Muscle of arm (tissue), 12 donors: ENCODE measurements around the gene GPBP1L1. TPM values are rescaled to one million over a fixed set of nuclear protein-coding genes. Genes with fewer than 3 reads are reported as not detected.
"Not testable (repeated sequence)": the region's sequence is repeated elsewhere in the genome, so short reads cannot be mapped to it uniquely, and the experiment has no call there.

Source experiments
- DNase-seq: peaks from one replicate; pipeline ENCODE4 v3.0.0-alpha.2; 2013
- polyA plus RNA-seq, 12 donors: library from polyadenylated mRNA; unstranded; fragments of 120-200 nt; gene quantifications; one replicate each; pipeline ENCODE4 v1.2.1, GENCODE V29; 2013; ENCODE audit not compliant: insufficient read length in 12 of 12

The GPBP1L1 gene
- polyA plus RNA-seq, 12 donors = 52.4 to 720 (median 69.9) TPM

DNA sequence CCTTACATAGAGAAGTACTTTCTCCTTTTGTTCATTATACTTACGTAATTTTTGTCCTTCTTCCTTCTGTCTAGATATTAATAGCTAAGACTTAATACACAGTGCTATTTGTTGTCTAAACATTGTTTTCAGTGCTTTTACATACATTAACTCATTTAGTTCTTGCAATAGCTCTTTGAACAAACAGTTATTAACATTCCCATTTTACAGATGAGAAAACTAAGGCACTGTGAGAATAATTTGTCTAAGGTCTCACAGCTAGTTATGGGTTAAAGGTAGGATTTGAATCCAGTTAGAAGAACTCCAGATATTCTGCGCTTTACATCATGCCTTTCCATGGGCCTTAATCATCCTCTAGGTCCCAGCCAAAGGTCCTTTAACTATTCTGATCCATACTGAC lies 82.1 kb downstream of the GPBP1L1 start:
- DNase-seq = no peak

DNA sequence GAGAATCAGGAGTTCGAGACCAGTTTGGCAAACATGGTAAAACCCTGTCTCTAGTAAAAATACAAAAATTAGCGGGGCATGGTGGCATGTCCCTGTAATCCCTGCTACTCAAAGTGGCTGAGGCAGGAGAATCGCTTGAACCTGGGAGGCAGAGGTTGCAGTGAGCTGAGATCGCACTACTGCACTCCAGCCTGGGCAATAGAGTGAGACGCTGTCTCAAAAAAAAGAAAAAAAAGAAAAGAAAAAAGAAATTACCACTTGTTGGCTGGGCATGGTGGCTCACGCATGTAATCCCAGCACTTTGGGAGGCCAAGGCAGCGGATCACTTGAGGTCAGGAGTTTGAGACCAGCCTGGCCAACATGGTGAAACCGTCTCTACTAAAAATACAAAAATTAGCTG lies 89.6 kb downstream of the GPBP1L1 start:
- DNase-seq = not testable (repeated sequence)

- DNase-seq = no peak
Observed at GRCh38 chr1:45594412-45594811, 91.9 kb downstream of the GPBP1L1 start.

- DNase-seq = no peak
Observed at GRCh38 chr1:45589861-45590260, 96.5 kb downstream of the GPBP1L1 start.

DNA sequence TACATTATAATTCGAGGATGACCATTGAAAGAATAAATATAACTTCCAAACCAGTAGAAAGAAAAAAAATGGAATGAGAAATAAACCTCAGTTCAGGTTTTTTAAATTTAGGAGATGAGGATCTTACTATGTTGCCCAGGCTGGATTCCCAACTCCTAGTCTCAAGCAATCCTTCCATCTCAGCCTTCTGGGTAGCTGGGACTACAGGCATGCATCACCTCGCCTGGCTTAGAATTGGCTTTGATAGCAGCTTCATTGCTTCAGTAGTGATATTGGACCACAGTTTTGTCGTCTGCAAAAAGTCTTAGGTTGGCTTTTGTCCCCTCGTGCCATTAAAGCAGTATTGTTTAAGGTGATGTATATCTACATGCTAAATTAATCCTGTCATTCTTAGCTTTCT lies 99.6 kb downstream of the GPBP1L1 start:
- DNase-seq = no peak

DNA sequence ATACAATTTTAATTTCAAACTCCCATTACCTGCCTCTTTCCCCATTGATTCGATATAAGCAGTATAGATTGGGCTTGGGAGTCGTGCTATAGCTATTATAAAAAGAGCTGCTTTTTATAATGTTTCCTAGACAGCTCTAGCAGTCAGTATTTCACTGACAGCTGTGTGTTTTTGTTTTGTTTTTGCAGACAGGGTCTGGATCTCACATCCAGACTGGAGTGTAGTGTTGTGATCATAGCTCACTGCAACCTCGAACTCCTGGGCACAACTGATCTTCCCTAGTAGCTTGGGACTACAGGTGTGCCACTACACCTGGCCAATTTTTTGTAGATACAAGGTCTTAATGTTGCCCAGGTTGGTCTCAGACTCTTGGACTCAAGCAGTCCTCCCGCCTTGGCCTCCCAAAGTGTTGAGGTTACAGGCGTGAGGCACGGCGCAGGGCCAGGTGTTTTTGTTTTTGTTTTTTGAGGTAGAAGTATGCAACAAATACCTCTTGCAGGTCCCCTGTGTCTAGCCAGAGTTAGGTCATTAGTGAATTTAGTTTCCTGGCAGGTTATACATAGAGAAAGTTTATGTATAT lies 100.7 kb downstream of the GPBP1L1 start:
- no peak for DNase-seq

GRCh38 chr1:45585110-45585426 lies 101.3 kb downstream of the GPBP1L1 start:
- DNase-seq = no peak

GRCh38 chr1:45584351-45585109 lies 101.8 kb downstream of the GPBP1L1 start:
- DNase-seq = peak; percentile 93

- peak; percentile 95 for DNase-seq
Observed at GRCh38 chr1:45583666-45584350, 102.5 kb downstream of the GPBP1L1 start, which contains the start of gene NASP. Gene NASP (plus strand): TSS chr1:45584041. CDS start chr1:45584147, 106 bp downstream.

GRCh38 chr1:45583264-45583665 lies 103.1 kb downstream of the GPBP1L1 start:
- peak; percentile 98 for DNase-seq

Other genes starting within 250 kb of the GPBP1L1 start
- 1 to 10 TPM in 11 of 12 donors, not detected in 1; 1.9 to 5.4 (median 2.2) TPM for gene TESK2, start 195.4 kb downstream of the GPBP1L1 start, polyA plus RNA-seq
- 1 to 10 TPM in 7 of 12 donors, under 1 TPM in 3, not detected in 2; 0.53 to 4.0 (median 1.1) TPM for gene CCDC163, start 186.5 kb downstream of the GPBP1L1 start, polyA plus RNA-seq
- 1 to 10 TPM in 11 of 12 donors, not detected in 1; 2.7 to 9.5 (median 7.3) TPM for gene MMACHC, start 186.2 kb downstream of the GPBP1L1 start, polyA plus RNA-seq
- 100 to 1,000 TPM in 11 of 12 donors, not detected in 1; 115 to 239 (median 184) TPM for gene PRDX1, start 164.6 kb downstream of the GPBP1L1 start, polyA plus RNA-seq
- gene AKR1A1, start 135.7 kb downstream of the GPBP1L1 start, polyA plus RNA-seq = 100 to 1,000 TPM in 2 of 12 donors, 10 to 100 TPM in 9, not detected in 1; 69.3 to 137 (median 83.9) TPM
- 100 to 1,000 TPM in 11 of 12 donors, not detected in 1; 110 to 302 (median 153) TPM for gene NASP, start 102.5 kb downstream of the GPBP1L1 start, polyA plus RNA-seq
- gene CCDC17, start 62.5 kb downstream of the GPBP1L1 start, polyA plus RNA-seq = 1 to 10 TPM in 10 of 12 donors, not detected in 2; 1.0 to 2.6 (median 1.6) TPM
- 10 to 100 TPM in 11 of 12 donors, not detected in 1; 17.7 to 44.9 (median 32.5) TPM for gene TMEM69, start 1.6 kb upstream of the GPBP1L1 start, polyA plus RNA-seq
- 10 to 100 TPM in 11 of 12 donors, not detected in 1; 15.5 to 25.3 (median 20.2) TPM for gene IPP, start 64.1 kb upstream of the GPBP1L1 start, polyA plus RNA-seq
- gene MAST2, start 117.1 kb upstream of the GPBP1L1 start, polyA plus RNA-seq = 10 to 100 TPM in 11 of 12 donors, not detected in 1; 62.1 to 98.1 (median 78.3) TPM